ENCODE measurements around the gene CFAP74. TPM values are rescaled to one million over a fixed set of nuclear protein-coding genes. Genes with fewer than 3 reads are reported as not detected.

The CFAP74 gene
- total RNA-seq, 1 experiment from 2014 or later, result not detected

DNA sequence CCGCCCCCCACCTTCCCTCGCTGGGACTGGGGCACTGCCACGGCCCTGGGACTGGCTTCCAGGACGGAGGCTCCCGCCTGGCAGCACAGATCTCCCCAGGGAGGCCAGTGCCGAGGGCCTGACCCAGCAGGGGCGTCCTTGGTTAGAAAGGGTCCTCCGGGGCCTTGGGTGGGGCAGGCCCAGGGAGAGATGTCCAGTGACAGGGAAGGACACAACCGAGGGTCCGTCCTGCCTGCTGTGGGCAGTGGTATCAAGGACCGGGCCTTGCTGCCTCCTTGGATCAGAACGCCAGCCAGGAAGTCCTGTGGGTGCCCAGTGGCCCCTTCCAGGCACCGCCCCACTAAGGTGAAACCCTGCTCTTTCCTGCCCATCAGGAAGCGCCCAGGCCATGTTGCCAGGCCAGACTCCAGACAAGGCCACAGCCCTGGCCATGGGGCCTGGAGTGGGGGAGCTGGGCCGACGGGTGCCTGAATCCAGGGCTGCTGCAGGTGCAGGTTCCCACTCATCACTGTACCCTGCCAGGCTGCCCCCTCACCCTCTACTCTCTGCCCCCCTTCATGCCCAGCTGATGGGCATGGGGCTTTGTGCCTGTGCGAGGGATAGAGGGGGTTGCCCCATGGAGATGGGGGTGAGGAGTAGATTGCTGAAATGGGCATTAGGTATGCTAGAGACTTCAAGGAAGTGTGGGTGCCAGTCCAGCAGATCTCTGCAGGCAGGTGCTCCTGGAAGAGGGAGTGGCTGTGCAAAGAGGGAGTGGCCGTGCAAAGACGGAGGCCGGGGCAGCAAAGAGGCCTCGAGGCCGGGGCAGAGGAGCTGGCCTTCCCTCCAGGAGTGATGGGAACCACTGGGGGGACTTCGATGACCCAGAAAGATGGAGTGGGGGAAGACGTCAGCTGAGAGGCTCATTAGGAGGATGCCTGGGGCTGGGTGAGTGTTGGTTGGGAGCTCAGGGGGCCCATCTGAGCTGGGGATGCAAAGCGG is 44.5 kb upstream of the CFAP74 start:
- ChIA-PET CTCF (no interaction called here), POLR2A (ENCODE audit: unreplicated experiment) (no interaction called here)
- ATAC-seq (no peak), DNase-seq (no peak)
- no peaks in the 10 kb centered on the region for H3K9me2 ChIP-seq (replicated peaks; ENCODE audit: low read length)
- H3K79me2 ChIP-seq (ENCODE audit: low read length), result peaks cover 24% of the 10 kb centered on the region
- H2AFZ ChIP-seq (ENCODE audit: low read length), result no peak overlapping the region
- no peaks in the 10 kb centered on the region for H3K36me3 ChIP-seq (ENCODE audit: low read depth, low read length)
- no peaks in the 10 kb centered on the region for H3K27me3 ChIP-seq (ENCODE audit: low read length)
- H4K20me1 ChIP-seq (ENCODE audit: low read length), result no peaks in the 10 kb centered on the region
- no peak overlapping the region for H3K27ac ChIP-seq (ENCODE audit: low read length)
- BruUV-seq (replicated peaks), result no TSS peak
- H3K4me1 ChIP-seq (ENCODE audit: insufficient read depth, low read length), result peaks cover 25% of the 10 kb centered on the region
- intact Hi-C loops (cut with micrococcal nuclease), result loop anchor here (2.0 kb wide), 1 partner anchor 103 kb away; no protein-coding TSS in a partner anchor
- no peak overlapping the region for H3K4me3 ChIP-seq (ENCODE audit: low read length)
- H3K9ac ChIP-seq (ENCODE audit: low read length), result no peak overlapping the region
- no peaks in the 10 kb centered on the region for H3F3A ChIP-seq (ENCODE audit: low read length, unreplicated experiment)
- no peak overlapping the region for H3K4me2 ChIP-seq (ENCODE audit: low read length)
- TF ChIP-seq EZH2phosphoT487 (IDR thresholded peaks at IDR 0.05; ENCODE audit: borderline replicate concordance, low read length), result no peak
- TF ChIP-seq, protein P1, sequence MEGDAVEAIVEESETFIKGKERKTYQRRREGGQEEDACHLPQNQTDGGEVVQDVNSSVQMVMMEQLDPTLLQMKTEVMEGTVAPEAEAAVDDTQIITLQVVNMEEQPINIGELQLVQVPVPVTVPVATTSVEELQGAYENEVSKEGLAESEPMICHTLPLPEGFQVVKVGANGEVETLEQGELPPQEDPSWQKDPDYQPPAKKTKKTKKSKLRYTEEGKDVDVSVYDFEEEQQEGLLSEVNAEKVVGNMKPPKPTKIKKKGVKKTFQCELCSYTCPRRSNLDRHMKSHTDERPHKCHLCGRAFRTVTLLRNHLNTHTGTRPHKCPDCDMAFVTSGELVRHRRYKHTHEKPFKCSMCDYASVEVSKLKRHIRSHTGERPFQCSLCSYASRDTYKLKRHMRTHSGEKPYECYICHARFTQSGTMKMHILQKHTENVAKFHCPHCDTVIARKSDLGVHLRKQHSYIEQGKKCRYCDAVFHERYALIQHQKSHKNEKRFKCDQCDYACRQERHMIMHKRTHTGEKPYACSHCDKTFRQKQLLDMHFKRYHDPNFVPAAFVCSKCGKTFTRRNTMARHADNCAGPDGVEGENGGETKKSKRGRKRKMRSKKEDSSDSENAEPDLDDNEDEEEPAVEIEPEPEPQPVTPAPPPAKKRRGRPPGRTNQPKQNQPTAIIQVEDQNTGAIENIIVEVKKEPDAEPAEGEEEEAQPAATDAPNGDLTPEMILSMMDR (conservative IDR thresholded peaks at IDR 0.05; ENCODE audit: low read depth, low read length), result no peak
- TF ChIP-seq EZH2 (IDR thresholded peaks at IDR 0.05; ENCODE audit: low read length, unreplicated experiment), result no peak
- no peaks in the 10 kb centered on the region for H3K9me3 ChIP-seq (ENCODE audit: low read length)

DNA sequence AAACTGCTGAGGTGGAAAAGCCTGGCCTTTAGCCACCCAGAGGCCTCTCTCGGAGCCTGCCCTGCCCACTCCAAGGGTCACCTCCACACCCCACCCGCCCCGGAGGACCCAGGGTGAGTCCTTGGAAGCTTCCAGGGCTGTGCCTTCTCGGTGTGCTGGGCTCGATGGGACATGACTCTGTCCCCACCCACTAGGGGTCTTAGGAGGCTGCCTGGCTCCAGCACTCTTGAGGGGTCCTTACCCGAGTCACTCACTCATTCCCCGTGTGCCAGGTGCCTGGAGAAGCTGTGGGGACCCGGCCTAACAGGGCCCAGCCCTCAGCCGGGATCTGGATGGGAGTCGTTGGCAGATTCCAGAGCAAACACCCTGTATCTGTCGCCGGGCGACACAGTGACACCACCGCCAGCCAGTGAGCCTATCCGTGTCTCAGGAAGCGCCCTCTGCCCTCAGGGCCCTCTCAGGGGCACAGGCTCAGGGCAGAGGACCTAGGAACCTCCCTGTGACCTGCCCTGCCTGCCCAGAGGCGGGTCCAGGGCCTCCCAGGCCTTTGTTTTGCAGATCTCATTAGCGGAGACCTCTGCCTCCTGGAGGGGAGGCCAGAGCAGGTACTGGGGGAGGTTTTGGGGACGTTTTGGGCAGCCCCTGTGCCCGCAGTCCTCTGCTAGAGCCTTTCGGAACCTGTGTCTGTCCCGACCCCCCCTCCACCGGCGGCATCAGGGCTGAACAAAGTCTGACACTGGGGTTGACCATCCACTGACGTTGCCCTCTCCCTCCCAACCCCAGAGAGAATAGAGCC is 43.6 kb upstream of the CFAP74 start:
- Histone ChIP-seq H3K4me2 (ENCODE audit: low read length) (no peak overlapping the region), H3K79me2 (ENCODE audit: low read length) (peaks cover 16% of the 10 kb centered on the region), H2AFZ (ENCODE audit: low read length) (no peak overlapping the region), H3K4me3 (ENCODE audit: low read length) (no peak overlapping the region), H3K36me3 (ENCODE audit: low read depth, low read length) (no peaks in the 10 kb centered on the region), H3K4me1 (ENCODE audit: insufficient read depth, low read length) (peaks cover 26% of the 10 kb centered on the region), H3K27me3 (ENCODE audit: low read length) (no peaks in the 10 kb centered on the region), H3K27ac (ENCODE audit: low read length) (no peak overlapping the region), H3F3A (ENCODE audit: low read length, unreplicated experiment) (no peaks in the 10 kb centered on the region), H4K20me1 (ENCODE audit: low read length) (no peaks in the 10 kb centered on the region), H3K9me3 (ENCODE audit: low read length) (no peaks in the 10 kb centered on the region), H3K9ac (ENCODE audit: low read length) (no peak overlapping the region), H3K9me2 (replicated peaks; ENCODE audit: low read length) (no peaks in the 10 kb centered on the region)
- intact Hi-C loops (cut with micrococcal nuclease), result loop anchor here (1.0 to 2.0 kb wide), 2 partner anchors 87 to 102 kb away; no protein-coding TSS in a partner anchor
- ChIA-PET CTCF (interaction anchor here (1.0 to 1.4 kb wide), 2 partner anchors 111 to 138 kb away, joined by 4 to 8 read pairs; no protein-coding TSS in a partner anchor), POLR2A (ENCODE audit: unreplicated experiment) (no interaction called here)
- DNase-seq (no peak), ATAC-seq (no peak)
- BruUV-seq (replicated peaks), result no TSS peak
- TF ChIP-seq EZH2 (IDR thresholded peaks at IDR 0.05; ENCODE audit: low read length, unreplicated experiment) (no peak), EZH2phosphoT487 (IDR thresholded peaks at IDR 0.05; ENCODE audit: borderline replicate concordance, low read length) (no peak)
- TF ChIP-seq, protein P1 (conservative IDR thresholded peaks at IDR 0.05; ENCODE audit: low read depth, low read length), result no peak

Data from PC-3 (cell line).